GM23338 (cell line): Measurements from ENCODE around the gene B4GALT3. TPM values are rescaled to one million over a fixed set of nuclear protein-coding genes. Genes with fewer than 3 reads are reported as not detected.

Experiments used
- ATAC-seq: fragments of 200-7000 bp; cut with Tn5 transposase; 3 replicates; pipeline ENCODE4 v1.9.1; 2020
- DNase-seq: peaks from one replicate; pipeline ENCODE4 v3.0.0-alpha.2; 2015; ENCODE audit warnings: low spot score
- H2AFZ ChIP-seq: fragments of 200-600 bp; sonication (generic); 2 replicates; pipeline ENCODE4 v1.8.0; 2016; ENCODE audit warnings: antibody characterized with exemption, mild to moderate bottlenecking, moderate library complexity
- H3F3A ChIP-seq: fragments of 200-600 bp; sonication (generic); replicated peaks from 2 replicates; pipeline ENCODE4 v1.8.0; 2017; ENCODE audit warnings: antibody characterized with exemption, mixed run types, low read depth
- H3K27ac ChIP-seq: fragments of 200-600 bp; sonication (generic); 2 replicates; pipeline ENCODE4 v1.6.1; 2016; ENCODE audit warnings: low read depth
- H3K27me3 ChIP-seq: fragments of 200-600 bp; sonication (generic); 2 replicates; pipeline ENCODE4 v1.8.0; 2016; ENCODE audit warnings: mild to moderate bottlenecking, mixed run types, moderate library complexity; ENCODE audit not compliant: insufficient read depth
- H3K36me3 ChIP-seq: fragments of 200-600 bp; sonication (generic); 2 replicates; pipeline ENCODE4 v1.8.0; 2016; ENCODE audit warnings: mild to moderate bottlenecking; ENCODE audit not compliant: insufficient read depth
- H3K4me1 ChIP-seq: fragments of 200-600 bp; sonication (generic); 2 replicates; pipeline ENCODE4 v1.8.0; 2016; ENCODE audit warnings: mild to moderate bottlenecking, moderate library complexity; ENCODE audit not compliant: insufficient read depth
- H3K4me2 ChIP-seq: fragments of 200-600 bp; sonication (generic); 2 replicates; pipeline ENCODE4 v1.7.1; 2017; ENCODE audit warnings: mixed run types
- H3K4me3 ChIP-seq: fragments of 200-600 bp; sonication (generic); 2 replicates; pipeline ENCODE4 v1.6.1; 2016; ENCODE audit warnings: mixed run types
- H3K79me2 ChIP-seq: fragments of 200-600 bp; sonication (generic); replicated peaks from 2 replicates; pipeline ENCODE4 v1.8.0; 2017; ENCODE audit warnings: mild to moderate bottlenecking; ENCODE audit not compliant: insufficient read depth
- H3K9me2 ChIP-seq: fragments of 200-600 bp; sonication (generic); 2 replicates; pipeline ENCODE4 v1.8.0; 2017; ENCODE audit not compliant: insufficient read depth
- H4K20me1 ChIP-seq: fragments of 200-600 bp; sonication (generic); replicated peaks from 2 replicates; pipeline ENCODE4 v1.8.0; 2017; ENCODE audit warnings: mild to moderate bottlenecking; ENCODE audit not compliant: insufficient read depth
- H3K27ac Mint-ChIP-seq: 2 replicates; pipeline ENCODE4 v1.8.0; 2020; ENCODE audit warnings: inconsistent platforms, mild to moderate bottlenecking, moderate library complexity, mixed read lengths
- H3K27me3 Mint-ChIP-seq: 3 replicates; pipeline ENCODE4 v1.8.0; 2022; ENCODE audit warnings: low read depth, mild to moderate bottlenecking, moderate library complexity, mixed read lengths, inconsistent platforms; ENCODE audit not compliant: insufficient read depth, poor library complexity
- H3K36me3 Mint-ChIP-seq: 3 replicates; pipeline ENCODE4 v1.8.0; 2021; ENCODE audit warnings: low read depth, mild to moderate bottlenecking, inconsistent platforms, moderate library complexity, mixed read lengths
- H3K4me1 Mint-ChIP-seq: 3 replicates; pipeline ENCODE4 v1.8.0; 2020; ENCODE audit warnings: mild to moderate bottlenecking, inconsistent platforms, mixed read lengths
- H3K4me3 Mint-ChIP-seq: 3 replicates; pipeline ENCODE4 v1.8.0; 2021; ENCODE audit warnings: moderate library complexity, mild to moderate bottlenecking, inconsistent platforms, mixed read lengths
- H3K9me3 Mint-ChIP-seq: 3 replicates; pipeline ENCODE4 v1.8.0; 2020; ENCODE audit warnings: moderate library complexity, mild to moderate bottlenecking, inconsistent platforms, mixed read lengths
- CREB1 ChIP-seq: fragments of 250-450 bp; sonication (Bioruptor Pico); IDR thresholded peaks from 2 replicates; pipeline ENCODE4 v1.5.0; 2020; ENCODE audit warnings: low read depth, mild to moderate bottlenecking, moderate library complexity
- CTCF ChIP-seq, 2 experiments: fragments of 200-600 bp in 1 of 2; sonication (generic) in 1 of 2; conservative IDR thresholded peaks; 2 replicates each; pipeline versions ENCODE4 v1.5.1 to v1.6.1; 2016 to 2017; ENCODE audit warnings: antibody characterized with exemption in 2 of 2, low read depth in 2 of 2, mild to moderate bottlenecking in 2 of 2, moderate library complexity in 1 of 2
- ETS1 ChIP-seq: IDR thresholded peaks from 2 replicates; pipeline ENCODE4 v1.6.1; 2016; ENCODE audit warnings: antibody characterized with exemption
- EZH2 ChIP-seq: fragments of 200-600 bp; sonication (generic); IDR thresholded peaks from one replicate; pipeline ENCODE4 v1.8.0; 2017; ENCODE audit warnings: antibody characterized with exemption, mild to moderate bottlenecking, low read depth; ENCODE audit not compliant: unreplicated experiment
- EZH2phosphoT487 ChIP-seq: fragments of 200-600 bp; sonication (generic); IDR thresholded peaks from one replicate; pipeline ENCODE4 v1.8.1; 2018; ENCODE audit warnings: antibody characterized with exemption; ENCODE audit not compliant: unreplicated experiment
- JUNB ChIP-seq: IDR thresholded peaks from one replicate; pipeline ENCODE4 v1.6.1; 2016; ENCODE audit warnings: antibody characterized with exemption; ENCODE audit not compliant: unreplicated experiment
- NANOG ChIP-seq: IDR thresholded peaks from 2 replicates; pipeline ENCODE4 v1.6.1; 2016; ENCODE audit warnings: antibody characterized with exemption, borderline replicate concordance
- POLR2AphosphoS5 ChIP-seq: IDR thresholded peaks from 2 replicates; pipeline ENCODE4 v1.6.1; 2016; ENCODE audit warnings: antibody characterized with exemption, low read depth
- STAT1 ChIP-seq: IDR thresholded peaks from one replicate; pipeline ENCODE4 v1.6.1; 2016; ENCODE audit warnings: antibody characterized with exemption; ENCODE audit not compliant: unreplicated experiment
- ZNF114 ChIP-seq: fragments of 250-450 bp; sonication (Bioruptor Pico); IDR thresholded peaks from 2 replicates; pipeline ENCODE4 v1.5.0; 2020; ENCODE audit warnings: mild to moderate bottlenecking, moderate library complexity
- ZNF331 ChIP-seq: fragments of 250-450 bp; sonication (Bioruptor Pico); IDR thresholded peaks from 2 replicates; pipeline ENCODE4 v1.5.0; 2020; ENCODE audit warnings: low read depth, mild to moderate bottlenecking, moderate library complexity
- ZNF462 ChIP-seq: fragments of 250-450 bp; sonication (Bioruptor Pico); IDR thresholded peaks from 2 replicates; pipeline ENCODE4 v1.5.0; 2020; ENCODE audit warnings: mild to moderate bottlenecking, moderate library complexity
- polyA plus RNA-seq: library from polyadenylated mRNA; unstranded; fragments of >200 nt; fragmentation: Nextera tagmentation; extraction: Ambion mirVana; gene quantifications from 2 replicates; pipeline ENCODE4 v1.2.1, GENCODE V29; 2016
- total RNA-seq: library from RNA; depleted of rRNA; stranded (reverse); fragments of >200 nt; shearing (Covaris generic); gene quantifications from 2 replicates; pipeline ENCODE4 v1.2.3, GENCODE V29; 2014

B4GALT3 gene
- total and polyA plus RNA-seq, 2 experiments from 2014 or later: 24.2 to 35.8 TPM

GRCh38 chr1:161145832-161146231 is 31.5 kb downstream of the B4GALT3 start (continued):
- TF ChIP-seq ETS1 (no peak), POLR2AphosphoS5 (no peak)

- H3K4me2 ChIP-seq: no peak overlapping the region
- Mint-ChIP-seq H3K36me3 (no peaks in the 10 kb centered on the region), H3K9me3 (no peaks in the 10 kb centered on the region), H3K27ac (no peak overlapping the region), H3K4me3 (no peak overlapping the region), H3K27me3 (peaks cover 3% of the 10 kb centered on the region), H3K4me1 (peaks cover 4% of the 10 kb centered on the region; the same call in 2 of the 3 replicates)
- no peaks in the 10 kb centered on the region; the same call in 1 of the 2 replicates for H3F3A ChIP-seq
- H4K20me1 ChIP-seq: no peaks in the 10 kb centered on the region; the same call in 1 of the 2 replicates
- no peak overlapping the region for H3K4me3 ChIP-seq
- H3K27ac ChIP-seq: no peak overlapping the region
- no peaks in the 10 kb centered on the region for H3K27me3 ChIP-seq
- H3K4me1 ChIP-seq: 0 out of 2 replicates have a peak, but pooled peaks cover 8% of the 10 kb centered on the region
- DNase-seq: no peak
- H3K79me2 ChIP-seq: 0 out of 2 replicates have a peak, but pooled peaks cover 1% of the 10 kb centered on the region
- no peaks in the 10 kb centered on the region for H3K9me2 ChIP-seq
- no peak for ATAC-seq
- H2AFZ ChIP-seq: no peak overlapping the region
- no peaks in the 10 kb centered on the region for H3K36me3 ChIP-seq
- TF ChIP-seq EZH2phosphoT487 (no peak), NANOG (no peak), EZH2 (no peak), ETS1 (no peak), STAT1 (no peak), ZNF331 (CRISPR knock-in tag) (no peak), POLR2AphosphoS5 (no peak), ZNF114 (CRISPR knock-in tag) (no peak), CTCF (conservative IDR thresholded peaks at IDR 0.05; ENCODE audit: low read depth in 2 of 2) (no peak), JUNB (no peak), CREB1 (CRISPR knock-in tag) (no peak), ZNF462 (CRISPR knock-in tag) (no peak)
Observed at GRCh38 chr1:161140755-161141400, 36.4 kb downstream of the B4GALT3 start.
